ENCODE measurements around the gene EBP.

EBP gene

GRCh38 chrX:48521353-48522243 is at the start of gene EBP:
TSS of gene EBP (plus strand) at chrX:48521808. CDS start at chrX:48523772, 1,964 bp downstream.
- DNase-seq, result peak; percentile 92

GRCh38 chrX:48472225-48472624 is 49.4 kb upstream of the EBP start:
- DNase-seq, result no peak

- no peak for DNase-seq
These were observed 48.5 kb upstream of the EBP start for GRCh38 chrX:48472851-48473703.

GRCh38 chrX:48473704-48473990 is 48.0 kb upstream of the EBP start:
- DNase-seq, result no peak

GRCh38 chrX:48474127-48474526 is 47.5 kb upstream of the EBP start:
- DNase-seq, result no peak

GRCh38 chrX:48474581-48474980 is 47.0 kb upstream of the EBP start:
- DNase-seq, result no peak

- no peak for DNase-seq
These were observed 46.3 kb upstream of the EBP start for GRCh38 chrX:48475296-48475695.

GRCh38 chrX:48475774-48476577 is 45.6 kb upstream of the EBP start, which contains the start of gene FTSJ1:
TSS of gene FTSJ1 (plus strand) at chrX:48476199. CDS start at chrX:48478048, 1,849 bp downstream.
- DNase-seq, result peak; percentile 83

GRCh38 chrX:48476919-48477318 is 44.7 kb upstream of the EBP start:
- DNase-seq, result no peak

GRCh38 chrX:48477960-48478755 is 43.5 kb upstream of the EBP start:
- no peak for DNase-seq

- no peak for DNase-seq
These were observed 42.8 kb upstream of the EBP start for GRCh38 chrX:48478806-48479205.

- DNase-seq, result no peak
These were observed 41.5 kb upstream of the EBP start for GRCh38 chrX:48480142-48480541.

- DNase-seq, result no peak
These were observed 41.0 kb upstream of the EBP start for GRCh38 chrX:48480583-48480982.

- no peak for DNase-seq
These were observed 39.1 kb upstream of the EBP start for GRCh38 chrX:48482526-48482925.

- DNase-seq, result no peak
These were observed 34.2 kb upstream of the EBP start for GRCh38 chrX:48487362-48487798.

- DNase-seq, result no peak
These were observed 33.6 kb upstream of the EBP start for GRCh38 chrX:48488034-48488433.

- DNase-seq, result no peak
These were observed 32.3 kb upstream of the EBP start for GRCh38 chrX:48489296-48489695.

GRCh38 chrX:48489892-48490291 is 31.7 kb upstream of the EBP start:
- DNase-seq, result no peak

GRCh38 chrX:48490661-48491060 is 30.9 kb upstream of the EBP start:
- no peak for DNase-seq

- DNase-seq, result no peak
These were observed 29.8 kb upstream of the EBP start for GRCh38 chrX:48491809-48492208.

GRCh38 chrX:48492293-48492910 is 29.2 kb upstream of the EBP start:
- DNase-seq, result no peak

- no peak for DNase-seq
These were observed 27.7 kb upstream of the EBP start for GRCh38 chrX:48493890-48494364.
